H54 (cell line): ENCODE data around the gene CDC14A.

Source experiments
- DNase-seq: peaks from one replicate; pipeline ENCODE4 v3.0.0; 2011; ENCODE audit warnings: low spot score, mixed read lengths; ENCODE audit not compliant: insufficient read length
- FAIRE-seq: peaks from 3 replicates; lab custom pipeline; 2011; peaks lifted over from hg19 to GRCh38; lab: Jason Lieb, UNC
- POLR2A ChIP-seq: IDR thresholded peaks from 2 replicates; pipeline ENCODE4 v1.6.1; 2011; ENCODE audit warnings: low read depth, mild to moderate bottlenecking, low read length

CDC14A gene

GRCh38 chr1:100413035-100413434 lies 60.7 kb downstream of the CDC14A start:
- DNase-seq (no peak), FAIRE-seq (no peak)
- TF ChIP-seq POLR2A: no peak

- peak; percentile 23 for FAIRE-seq
- TF ChIP-seq POLR2A: no peak
- no peak for DNase-seq
Observed at GRCh38 chr1:100414693-100415497, 62.6 kb downstream of the CDC14A start.

GRCh38 chr1:100415498-100415778 lies 63.1 kb downstream of the CDC14A start:
- no peak for FAIRE-seq

GRCh38 chr1:100419072-100419471 lies 66.8 kb downstream of the CDC14A start:
- DNase-seq (no peak), FAIRE-seq (no peak)
- no peak for TF ChIP-seq POLR2A

More at GRCh38 chr1:100415498-100415778, 63.1 kb downstream of the CDC14A start:
- TF ChIP-seq POLR2A: no peak
- no peak for DNase-seq

- no peak for FAIRE-seq
- DNase-seq: no peak
- TF ChIP-seq POLR2A: no peak
Observed at GRCh38 chr1:100422065-100422464, 69.8 kb downstream of the CDC14A start.

- no peak for TF ChIP-seq POLR2A
- FAIRE-seq (no peak), DNase-seq (no peak)
Observed at GRCh38 chr1:100423832-100424337, 71.6 kb downstream of the CDC14A start.

- FAIRE-seq: no peak
- no peak for TF ChIP-seq POLR2A
- DNase-seq: no peak
Observed at GRCh38 chr1:100428160-100428559, 75.9 kb downstream of the CDC14A start.

- no peak for DNase-seq
Observed at GRCh38 chr1:100430325-100430756, 78.0 kb downstream of the CDC14A start.

GRCh38 chr1:100431954-100432353 lies 79.6 kb downstream of the CDC14A start:
- FAIRE-seq (peak; percentile 50), DNase-seq (no peak)
- TF ChIP-seq POLR2A: no peak

More at GRCh38 chr1:100430325-100430756, 78.0 kb downstream of the CDC14A start:
- TF ChIP-seq POLR2A: no peak
- peak; percentile 61 for FAIRE-seq

- FAIRE-seq (no peak), DNase-seq (no peak)
- TF ChIP-seq POLR2A: no peak
Observed at GRCh38 chr1:100433563-100433962, 81.3 kb downstream of the CDC14A start.

- no peak for TF ChIP-seq POLR2A
- FAIRE-seq (no peak), DNase-seq (no peak)
Observed at GRCh38 chr1:100434831-100435230, 82.5 kb downstream of the CDC14A start.

GRCh38 chr1:100438375-100438774 lies 86.1 kb downstream of the CDC14A start:
- FAIRE-seq (no peak), DNase-seq (no peak)
- TF ChIP-seq POLR2A: no peak

GRCh38 chr1:100438789-100439188 lies 86.5 kb downstream of the CDC14A start:
- FAIRE-seq: no peak
- no peak for TF ChIP-seq POLR2A
- no peak for DNase-seq

GRCh38 chr1:100440075-100440809 lies 87.9 kb downstream of the CDC14A start:
- no peak for TF ChIP-seq POLR2A
- FAIRE-seq (peak; percentile 67), DNase-seq (no peak)
